ENCODE measurements around the gene MDK. TPM values are rescaled to one million over a fixed set of nuclear protein-coding genes. Genes with fewer than 3 reads are reported as not detected.

MDK gene
- total RNA-seq, 2 experiments from 2014 or later = 5.5 to 6.5 TPM

GRCh38 chr11:46373787-46374740 is 7.4 kb upstream of the MDK start:
- no peaks in the 10 kb centered on the region for H3K27me3 ChIP-seq (ENCODE audit: control insufficient read depth in 1 of 2, insufficient read depth in 2 of 2, low read length in 2 of 2)
- H3K4me1 ChIP-seq (ENCODE audit: insufficient read depth, low read length) = peaks cover 13% of the 10 kb centered on the region
- no peak overlapping the region for H3K27ac Mint-ChIP-seq
- peaks cover 69% of the 10 kb centered on the region for H3K36me3 Mint-ChIP-seq (ENCODE audit: low read depth)
- no peak overlapping the region for H3K4me3 Mint-ChIP-seq
- no peak overlapping the region for H3K27ac ChIP-seq (ENCODE audit: low read depth in 1 of 2, low read length in 2 of 2)
- CTCF ChIA-PET = no interaction called here
- TF ChIP-seq CTCF (IDR thresholded peaks at IDR 0.05) = no peak
- H3K27me3 Mint-ChIP-seq = no peaks in the 10 kb centered on the region
- peaks cover 88% of the 10 kb centered on the region for H3K36me3 ChIP-seq (ENCODE audit: insufficient read depth, low read length)
- POLR2A ChIA-PET = interaction anchor here (1.4 kb wide), 1 partner anchor 25 kb away, joined by 3 read pairs; no protein-coding TSS in a partner anchor
- H3K9me3 Mint-ChIP-seq = no peaks in the 10 kb centered on the region
- peaks cover 8% of the 10 kb centered on the region for H3K4me1 Mint-ChIP-seq (ENCODE audit: low read depth)
- H3K4me3 ChIP-seq (ENCODE audit: low read length) = no peak overlapping the region
- H3K9me3 ChIP-seq (ENCODE audit: control insufficient read depth in 1 of 2, insufficient read depth in 1 of 2, low read length in 2 of 2) = no peaks in the 10 kb centered on the region
- ATAC-seq (ENCODE audit: poor library complexity) (no peak), DNase-seq (no peak)
- intact Hi-C loops (cut with DNase I, micrococcal nuclease) = no loop called here

- H3K4me3 Mint-ChIP-seq = no peak overlapping the region
- POLR2A ChIA-PET = interaction anchor here (1.4 kb wide), 1 partner anchor 26 kb away, joined by 3 read pairs; no protein-coding TSS in a partner anchor
- H3K9me3 ChIP-seq (ENCODE audit: control insufficient read depth in 1 of 2, insufficient read depth in 1 of 2, low read length in 2 of 2) = no peaks in the 10 kb centered on the region
- no peak for TF ChIP-seq CTCF (IDR thresholded peaks at IDR 0.05)
- H3K4me3 ChIP-seq (ENCODE audit: low read length) = no peak overlapping the region
- no peak overlapping the region for H3K27ac ChIP-seq (ENCODE audit: low read depth in 1 of 2, low read length in 2 of 2)
- H3K27ac Mint-ChIP-seq = no peak overlapping the region
- H3K36me3 ChIP-seq (ENCODE audit: insufficient read depth, low read length) = peaks cover 81% of the 10 kb centered on the region
- DNase-seq = no peak
- no peak for ATAC-seq (ENCODE audit: poor library complexity)
- H3K36me3 Mint-ChIP-seq (ENCODE audit: low read depth) = peaks cover 65% of the 10 kb centered on the region
- no peaks in the 10 kb centered on the region for H3K27me3 ChIP-seq (ENCODE audit: control insufficient read depth in 1 of 2, insufficient read depth in 2 of 2, low read length in 2 of 2)
- H3K4me1 Mint-ChIP-seq (ENCODE audit: low read depth) = peaks cover 2% of the 10 kb centered on the region
- no peaks in the 10 kb centered on the region for H3K27me3 Mint-ChIP-seq
- CTCF ChIA-PET = no interaction called here
- no peaks in the 10 kb centered on the region for H3K9me3 Mint-ChIP-seq
- intact Hi-C loops (cut with DNase I, micrococcal nuclease) = no loop called here
- H3K4me1 ChIP-seq (ENCODE audit: insufficient read depth, low read length) = peaks cover 9% of the 10 kb centered on the region
These were observed 6.7 kb upstream of the MDK start for GRCh38 chr11:46374815-46375214.

DNA sequence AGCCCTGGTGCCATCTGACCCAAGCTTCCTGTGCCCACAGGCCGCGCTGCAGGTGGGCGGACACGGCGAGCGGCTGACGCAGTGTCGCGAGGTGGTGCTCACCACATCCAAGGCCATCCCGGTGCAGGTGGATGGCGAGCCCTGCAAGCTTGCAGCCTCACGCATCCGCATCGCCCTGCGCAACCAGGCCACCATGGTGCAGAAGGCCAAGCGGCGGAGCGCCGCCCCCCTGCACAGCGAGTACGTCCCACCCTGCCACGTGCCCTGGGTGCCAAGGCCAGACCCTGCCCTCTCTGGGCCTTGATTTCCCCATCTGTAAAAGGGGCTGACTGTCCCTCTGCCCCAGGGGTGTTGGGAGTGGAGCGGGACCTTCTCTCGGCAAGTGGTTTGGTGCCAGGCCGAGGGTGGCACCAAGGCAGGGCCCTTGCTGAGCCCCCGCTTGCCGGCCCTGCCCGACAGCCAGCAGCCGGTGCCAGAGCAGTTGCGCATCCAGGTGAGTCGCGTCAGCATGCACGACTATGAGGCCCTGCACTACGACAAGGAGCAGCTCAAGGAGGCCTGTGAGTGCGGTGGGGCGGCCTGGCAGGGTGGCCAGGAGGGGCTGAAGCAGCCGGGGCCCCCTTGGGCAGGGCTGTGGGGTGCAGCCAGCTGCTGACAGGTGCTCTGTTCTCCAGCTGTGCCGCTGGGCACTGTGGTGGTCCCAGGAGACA is 5.9 kb upstream of the MDK start:
- CTCF ChIA-PET = no interaction called here
- intact Hi-C loops (cut with DNase I, micrococcal nuclease) = no loop called here
- no peaks in the 10 kb centered on the region for H3K4me1 Mint-ChIP-seq (ENCODE audit: low read depth)
- no peak overlapping the region for H3K4me3 ChIP-seq (ENCODE audit: low read length)
- H3K36me3 Mint-ChIP-seq (ENCODE audit: low read depth) = peaks cover 58% of the 10 kb centered on the region
- no peak for TF ChIP-seq CTCF (IDR thresholded peaks at IDR 0.05)
- H3K36me3 ChIP-seq (ENCODE audit: insufficient read depth, low read length) = peaks cover 74% of the 10 kb centered on the region
- ATAC-seq (ENCODE audit: poor library complexity) (no peak), DNase-seq (no peak)
- H3K27me3 ChIP-seq (ENCODE audit: control insufficient read depth in 1 of 2, insufficient read depth in 2 of 2, low read length in 2 of 2) = no peaks in the 10 kb centered on the region
- no peaks in the 10 kb centered on the region for H3K27me3 Mint-ChIP-seq
- POLR2A ChIA-PET = no interaction called here
- no peak overlapping the region for H3K27ac Mint-ChIP-seq
- no peak overlapping the region for H3K27ac ChIP-seq (ENCODE audit: low read depth in 1 of 2, low read length in 2 of 2)
- no peak overlapping the region for H3K4me3 Mint-ChIP-seq
- H3K9me3 ChIP-seq (ENCODE audit: control insufficient read depth in 1 of 2, insufficient read depth in 1 of 2, low read length in 2 of 2) = no peaks in the 10 kb centered on the region
- H3K4me1 ChIP-seq (ENCODE audit: insufficient read depth, low read length) = peaks cover 13% of the 10 kb centered on the region
- H3K9me3 Mint-ChIP-seq = no peaks in the 10 kb centered on the region

All from CD4-positive, alpha-beta T cell (primary cell).